Left ventricle myocardium inferior (tissue), 1 donor: ENCODE data around the gene KHNYN. TPM values are rescaled to one million over a fixed set of nuclear protein-coding genes. Genes with fewer than 3 reads are reported as not detected.
A peak's percentile ranks its signal among the peaks of the same experiment; 100 is the strongest.

ENCODE experiments used
- DNase-seq: peaks from one replicate; pipeline ENCODE4 v3.0.0-alpha.2; 2020
- H3K27ac ChIP-seq: fragments of 200-600 bp; replicated peaks from 2 replicates; pipeline ENCODE4 v1.8.0; 2021
- H3K27me3 ChIP-seq: fragments of 200-600 bp; 2 replicates; pipeline ENCODE4 v1.8.0; 2021; ENCODE audit warnings: low read depth
- H3K36me3 ChIP-seq: fragments of 200-600 bp; 2 replicates; pipeline ENCODE4 v1.8.0; 2021
- H3K4me1 ChIP-seq: fragments of 200-600 bp; 2 replicates; pipeline ENCODE4 v1.8.0; 2021
- H3K4me3 ChIP-seq: fragments of 200-600 bp; 2 replicates; pipeline ENCODE4 v1.8.0; 2021; ENCODE audit warnings: mild to moderate bottlenecking, moderate library complexity
- H3K9me3 ChIP-seq: fragments of 200-600 bp; replicated peaks from 2 replicates; pipeline ENCODE4 v1.8.0; 2021
- CTCF ChIP-seq: fragments of 200-600 bp; IDR thresholded peaks from 2 replicates; pipeline ENCODE4 v1.8.0; 2021; ENCODE audit warnings: antibody characterized with exemption, mild to moderate bottlenecking, borderline replicate concordance
- intact Hi-C: fragments of 100-400 bp; cut with micrococcal nuclease; formaldehyde crosslinking; loops from one replicate; pipeline ENCODE4 v1.11.0; 2022
- total RNA-seq: library from RNA; stranded (reverse); fragmentation: NEBNext Ultra II Directional; extraction: Animal tissue kit (Norgen Biotek cat#: 25700); gene quantifications from one replicate; pipeline ENCODE4 v1.2.1, GENCODE V29; 2021
- donor health status: DM: no; HTN: yes; CAD: no; lungs with severe emphysema.

KHNYN gene
- total RNA-seq, 1 donor from 2014 or later, result 20.5 TPM

GRCh38 chr14:24431569-24432258 is 2.0 kb downstream of the KHNYN start:
- Histone ChIP-seq H3K4me1 (peaks cover 64% of the 10 kb centered on the region), H3K36me3 (peaks cover 29% of the 10 kb centered on the region), H3K27ac (peak overlapping the region; percentile 96), H3K27me3 (no peaks in the 10 kb centered on the region), H3K4me3 (peak overlapping the region; percentile 81), H3K9me3 (no peaks in the 10 kb centered on the region)
- intact Hi-C loops, result loop anchor here (5.0 kb wide), 1 partner anchor 64 kb away; the partner anchor contains the start of gene NFATC4
- DNase-seq, result peak; percentile 88
- peak; percentile 94 for TF ChIP-seq CTCF

- no peak for TF ChIP-seq CTCF
- Histone ChIP-seq H3K4me3 (peak overlapping the region; percentile 81), H3K4me1 (peaks cover 67% of the 10 kb centered on the region), H3K9me3 (no peaks in the 10 kb centered on the region), H3K36me3 (peaks cover 36% of the 10 kb centered on the region), H3K27me3 (no peaks in the 10 kb centered on the region), H3K27ac (peak overlapping the region; percentile 96)
- intact Hi-C loops, result loop anchor here (5.0 kb wide), 1 partner anchor 65 kb away; the partner anchor contains the start of gene NFATC4
- DNase-seq, result no peak
Observed at GRCh38 chr14:24432259-24433131, 2.7 kb downstream of the KHNYN start.

GRCh38 chr14:24434036-24434435 is 4.3 kb downstream of the KHNYN start:
- H3K27me3 ChIP-seq, result no peaks in the 10 kb centered on the region
- no peak overlapping the region for H3K4me3 ChIP-seq
- no peaks in the 10 kb centered on the region for H3K9me3 ChIP-seq
- intact Hi-C loops, result loop anchor here (5.0 kb wide), 1 partner anchor 67 kb away; the partner anchor contains the start of gene NFATC4
- no peak for DNase-seq
- H3K36me3 ChIP-seq, result peaks cover 51% of the 10 kb centered on the region
- no peak overlapping the region for H3K27ac ChIP-seq
- TF ChIP-seq CTCF, result no peak
- peaks cover 77% of the 10 kb centered on the region for H3K4me1 ChIP-seq

- peaks cover 77% of the 10 kb centered on the region for H3K4me1 ChIP-seq
- H3K36me3 ChIP-seq, result peaks cover 57% of the 10 kb centered on the region
- H3K4me3 ChIP-seq, result no peak overlapping the region
- TF ChIP-seq CTCF, result no peak
- intact Hi-C loops, result loop anchor here (5.0 kb wide), 2 partner anchors 67 to 102 kb away; partner anchors contain the start of gene NFATC4
- H3K27ac ChIP-seq, result no peak overlapping the region
- no peak for DNase-seq
- H3K27me3 ChIP-seq, result no peaks in the 10 kb centered on the region
- H3K9me3 ChIP-seq, result no peaks in the 10 kb centered on the region
Observed at GRCh38 chr14:24434676-24435075, 4.9 kb downstream of the KHNYN start.

- Histone ChIP-seq H3K4me3 (no peak overlapping the region), H3K27ac (peak overlapping the region; percentile 100), H3K27me3 (no peaks in the 10 kb centered on the region), H3K9me3 (no peaks in the 10 kb centered on the region), H3K36me3 (peaks cover 64% of the 10 kb centered on the region), H3K4me1 (peaks cover 81% of the 10 kb centered on the region)
- intact Hi-C loops, result loop anchor here (5.0 kb wide), 1 partner anchor 103 kb away; no protein-coding TSS in a partner anchor
- DNase-seq, result no peak
- no peak for TF ChIP-seq CTCF
Observed at GRCh38 chr14:24435192-24435810, 5.5 kb downstream of the KHNYN start.
